ENCODE measurements around the gene AIG1. TPM values are rescaled to one million over a fixed set of nuclear protein-coding genes. Genes with fewer than 3 reads are reported as not detected.
"Not testable (repeated sequence)": the region's sequence is repeated elsewhere in the genome, so short reads cannot be mapped to it uniquely, and the experiment has no call there.

The AIG1 gene
- polyA plus RNA-seq, 1 donor from 2014 or later, result 23.2 TPM

- Histone ChIP-seq H3K79me2 (replicated peaks; ENCODE audit: insufficient read depth, low read length) (no peaks in the 10 kb centered on the region), H3K4me2 (ENCODE audit: low read length) (no peak overlapping the region), H3K27ac (ENCODE audit: low read length) (no peak overlapping the region), H3K9me3 (ENCODE audit: low read length) (no peaks in the 10 kb centered on the region), H3F3A (ENCODE audit: insufficient read depth, low read length, poor library complexity, severe bottlenecking) (no peaks in the 10 kb centered on the region), H3K4me3 (ENCODE audit: low read length) (no peak overlapping the region), H3K36me3 (ENCODE audit: insufficient read depth, low read length) (no peaks in the 10 kb centered on the region), H3K9ac (ENCODE audit: low read length) (no peak overlapping the region), H2AFZ (ENCODE audit: low read depth, low read length) (no peak overlapping the region), H4K20me1 (ENCODE audit: insufficient read depth) (no peaks in the 10 kb centered on the region), H3K9me2 (ENCODE audit: insufficient read depth, low read length) (no peaks in the 10 kb centered on the region), H3K27me3 (ENCODE audit: insufficient read depth, low read depth, low read length) (no peaks in the 10 kb centered on the region)
- TF ChIP-seq EP300 (conservative IDR thresholded peaks at IDR 0.05; ENCODE audit: poor library complexity, severe bottlenecking), result no peak
- TF ChIP-seq SMC3 (conservative IDR thresholded peaks at IDR 0.05; ENCODE audit: poor library complexity), result no peak
- TF ChIP-seq REST (IDR thresholded peaks at IDR 0.05; ENCODE audit: borderline replicate concordance), result no peak
- no peak for TF ChIP-seq TAF1 (IDR thresholded peaks at IDR 0.05; ENCODE audit: low read depth)
- TF ChIP-seq EZH2 (IDR thresholded peaks at IDR 0.05; ENCODE audit: borderline replicate concordance, insufficient read depth, low read length, poor library complexity, severe bottlenecking), result no peak
- TF ChIP-seq RAD21 (conservative IDR thresholded peaks at IDR 0.05), result no peak
- no peak for TF ChIP-seq POLR2AphosphoS5 (IDR thresholded peaks at IDR 0.05)
- no peak for TF ChIP-seq MXI1 (conservative IDR thresholded peaks at IDR 0.05; ENCODE audit: poor library complexity, severe bottlenecking)
- TF ChIP-seq CTCF (IDR thresholded peaks at IDR 0.05; ENCODE audit: poor library complexity, severe bottlenecking), result no peak
Measured at GRCh38 chr6:143079325-143079640, 18.6 kb downstream of the AIG1 start.

- not testable (repeated sequence) for H4K20me1 ChIP-seq (ENCODE audit: insufficient read depth); H3F3A ChIP-seq (ENCODE audit: insufficient read depth, low read length, poor library complexity, severe bottlenecking)
Measured at GRCh38 chr6:143082274-143082673, 21.6 kb downstream of the AIG1 start.

GRCh38 chr6:143084019-143084418 is 23.3 kb downstream of the AIG1 start:
- not testable (repeated sequence) for H4K20me1 ChIP-seq (ENCODE audit: insufficient read depth); H3K9me3 ChIP-seq (ENCODE audit: low read length); H3K36me3 ChIP-seq (ENCODE audit: insufficient read depth, low read length)

More at GRCh38 chr6:143082274-143082673, 21.6 kb downstream of the AIG1 start:
- not testable (repeated sequence) for H3K4me3 ChIP-seq (ENCODE audit: low read length); H3K4me2 ChIP-seq (ENCODE audit: low read length); H3K9me2 ChIP-seq (ENCODE audit: insufficient read depth, low read length); H3K27me3 ChIP-seq (ENCODE audit: insufficient read depth, low read depth, low read length); H3K9ac ChIP-seq (ENCODE audit: low read length); H3K27ac ChIP-seq (ENCODE audit: low read length); H3K36me3 ChIP-seq (ENCODE audit: insufficient read depth, low read length); H2AFZ ChIP-seq (ENCODE audit: low read depth, low read length); H3K9me3 ChIP-seq (ENCODE audit: low read length); H3K79me2 ChIP-seq (replicated peaks; ENCODE audit: insufficient read depth, low read length)

GRCh38 chr6:143087335-143087734 is 26.6 kb downstream of the AIG1 start:
- H3K9me2 ChIP-seq (ENCODE audit: insufficient read depth, low read length); H3K27ac ChIP-seq (ENCODE audit: low read length); H3K36me3 ChIP-seq (ENCODE audit: insufficient read depth, low read length); H3K79me2 ChIP-seq (replicated peaks; ENCODE audit: insufficient read depth, low read length); H4K20me1 ChIP-seq (ENCODE audit: insufficient read depth); H3K27me3 ChIP-seq (ENCODE audit: insufficient read depth, low read depth, low read length); H3K4me3 ChIP-seq (ENCODE audit: low read length); H3K9me3 ChIP-seq (ENCODE audit: low read length); H2AFZ ChIP-seq (ENCODE audit: low read depth, low read length); H3F3A ChIP-seq (ENCODE audit: insufficient read depth, low read length, poor library complexity, severe bottlenecking); H3K9ac ChIP-seq (ENCODE audit: low read length); H3K4me2 ChIP-seq (ENCODE audit: low read length): not testable (repeated sequence)

More at GRCh38 chr6:143084019-143084418, 23.3 kb downstream of the AIG1 start:
- not testable (repeated sequence) for H3K9me2 ChIP-seq (ENCODE audit: insufficient read depth, low read length); H3K79me2 ChIP-seq (replicated peaks; ENCODE audit: insufficient read depth, low read length); H2AFZ ChIP-seq (ENCODE audit: low read depth, low read length); H3K27ac ChIP-seq (ENCODE audit: low read length); H3K4me3 ChIP-seq (ENCODE audit: low read length); H3F3A ChIP-seq (ENCODE audit: insufficient read depth, low read length, poor library complexity, severe bottlenecking); H3K9ac ChIP-seq (ENCODE audit: low read length); H3K27me3 ChIP-seq (ENCODE audit: insufficient read depth, low read depth, low read length); H3K4me2 ChIP-seq (ENCODE audit: low read length)
